ENCODE data around the gene CADM4. TPM values are rescaled to one million over a fixed set of nuclear protein-coding genes. Genes with fewer than 3 reads are reported as not detected.

Gene CADM4
- total and polyA plus RNA-seq, 7 experiments from 2014 or later, result 0.34 to 2.0 (median 0.51) TPM

DNA sequence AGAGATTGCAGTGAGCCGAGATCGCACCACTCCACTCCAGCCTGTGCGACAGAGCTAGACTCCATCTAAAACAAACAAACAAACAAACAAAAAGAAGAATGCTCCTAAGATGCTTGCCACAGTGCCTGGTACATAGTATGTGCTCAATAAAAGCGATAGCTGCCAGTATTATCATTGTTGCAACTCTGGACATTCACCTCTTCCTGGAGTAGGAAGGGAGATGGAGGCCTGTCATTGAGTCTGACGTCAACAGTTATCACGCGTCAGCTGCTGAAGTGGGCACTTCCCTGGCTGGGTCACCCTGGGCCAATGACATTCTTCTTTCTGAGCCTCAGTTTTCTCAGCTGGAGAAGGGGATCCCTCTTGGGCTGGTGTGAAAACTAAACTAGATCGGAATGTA lies 34.5 kb upstream of the CADM4 start:
- Mint-ChIP-seq H3K9me3 (no peaks in the 10 kb centered on the region), H3K36me3 (no peaks in the 10 kb centered on the region), H3K4me1 (peaks cover 11 to 23% (median 16%) of the 10 kb centered on the region in 7 donors), H3K4me3 (no peak overlapping the region), H3K27ac (no peak overlapping the region), H3K27me3 (peaks cover 0 to 8% (median 0%) of the 10 kb centered on the region in 5 donors)
- no peaks in the 10 kb centered on the region for H3K9me3 ChIP-seq (ENCODE audit: control insufficient read depth in 2 of 3, low read length in 3 of 3)
- no peaks in the 10 kb centered on the region for H3K36me3 ChIP-seq (ENCODE audit: control insufficient read depth in 2 of 3, insufficient read depth in 3 of 3, low read length in 3 of 3)
- POLR2A ChIA-PET, result interaction anchor here (0.6 kb wide), 1 partner anchor 16 kb away, joined by 3 read pairs; no protein-coding TSS in a partner anchor
- intact Hi-C loops (cut with micrococcal nuclease), result no loop called here
- no peak for DNase-seq
- H3K4me1 ChIP-seq (ENCODE audit: control insufficient read depth in 2 of 2, insufficient read depth in 2 of 2, low read length in 2 of 2), result no peaks in the 10 kb centered on the region
- no peaks in the 10 kb centered on the region for H3K27me3 ChIP-seq (ENCODE audit: control insufficient read depth in 2 of 2, insufficient read depth in 2 of 2, low read length in 2 of 2)
- no peak overlapping the region for H3K27ac ChIP-seq (ENCODE audit: low read depth, low read length)
- no peak overlapping the region for H3K4me3 ChIP-seq (ENCODE audit: low read length)
- CTCF ChIA-PET, result no interaction called here
- peak; percentile 74 for ATAC-seq

DNA sequence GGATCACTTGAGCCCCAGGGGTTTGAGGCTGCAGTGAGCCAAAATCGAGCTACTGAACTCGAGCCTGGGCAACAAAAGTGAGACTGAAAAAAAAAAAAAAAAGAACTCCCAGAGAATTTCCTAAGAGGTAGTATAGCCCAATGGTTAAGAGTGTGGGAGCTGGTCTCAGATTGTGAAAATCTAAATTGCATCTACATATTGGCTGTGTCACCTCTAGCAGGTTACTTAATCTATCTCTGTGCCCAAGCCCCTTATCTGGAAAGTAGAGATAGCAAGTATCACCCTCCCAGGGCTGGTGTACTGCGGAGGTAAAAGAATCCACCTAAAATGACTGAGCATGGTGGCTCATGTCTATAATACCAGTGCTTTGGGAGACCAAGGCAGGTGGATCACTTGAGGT lies 34.0 kb upstream of the CADM4 start:
- H3K4me1 Mint-ChIP-seq, result peaks cover 11 to 23% (median 16%) of the 10 kb centered on the region in 7 donors
- no peak overlapping the region for H3K4me3 Mint-ChIP-seq
- Histone ChIP-seq H3K36me3 (ENCODE audit: control insufficient read depth in 2 of 3, insufficient read depth in 3 of 3, low read length in 3 of 3) (no peaks in the 10 kb centered on the region), H3K4me3 (ENCODE audit: low read length) (no peak overlapping the region), H3K27me3 (ENCODE audit: control insufficient read depth in 2 of 2, insufficient read depth in 2 of 2, low read length in 2 of 2) (no peaks in the 10 kb centered on the region), H3K27ac (ENCODE audit: low read depth, low read length) (no peak overlapping the region), H3K4me1 (ENCODE audit: control insufficient read depth in 2 of 2, insufficient read depth in 2 of 2, low read length in 2 of 2) (no peaks in the 10 kb centered on the region), H3K9me3 (ENCODE audit: control insufficient read depth in 2 of 3, low read length in 3 of 3) (no peaks in the 10 kb centered on the region)
- ChIA-PET CTCF (interaction anchor here (0.6 kb wide), 1 partner anchor 193 kb away, joined by 4 read pairs; no protein-coding TSS in a partner anchor), POLR2A (interaction anchor here (0.6 kb wide), 1 partner anchor 17 kb away, joined by 3 read pairs; no protein-coding TSS in a partner anchor)
- DNase-seq, result no peak
- no peaks in the 10 kb centered on the region for H3K9me3 Mint-ChIP-seq
- no peak overlapping the region for H3K27ac Mint-ChIP-seq
- peaks cover 0 to 8% (median 0%) of the 10 kb centered on the region in 5 donors for H3K27me3 Mint-ChIP-seq
- intact Hi-C loops (cut with micrococcal nuclease), result no loop called here
- H3K36me3 Mint-ChIP-seq, result no peaks in the 10 kb centered on the region
- no peak for ATAC-seq

DNA sequence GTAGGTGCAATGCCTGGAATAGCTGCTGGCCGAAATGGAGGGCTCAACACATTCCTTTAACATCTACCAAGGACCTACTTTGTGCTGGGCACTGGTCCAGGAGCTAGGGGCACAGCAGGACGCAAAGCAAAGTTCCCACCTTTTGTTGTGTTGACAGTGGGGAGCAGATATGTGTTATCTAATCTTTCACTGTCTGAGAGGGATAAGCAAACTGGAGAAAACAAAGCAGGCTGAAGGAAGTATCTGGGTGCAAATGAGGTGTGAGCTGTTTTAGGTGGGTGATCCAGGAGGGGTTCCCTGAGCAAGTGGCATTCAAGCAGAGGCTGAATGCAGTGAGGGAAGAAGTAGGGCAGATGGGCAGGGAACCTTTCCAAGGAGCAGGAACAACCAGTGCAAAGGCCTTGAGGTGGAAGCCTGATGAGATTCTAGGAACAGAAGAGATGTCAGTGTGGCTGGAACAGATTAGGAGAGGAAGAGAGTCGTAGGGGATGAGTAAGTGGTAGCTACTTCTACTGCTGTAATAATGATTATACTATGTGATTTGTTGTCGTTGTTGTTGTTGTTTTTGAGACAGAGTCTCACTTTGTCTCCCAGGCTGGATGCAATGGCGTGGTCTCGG lies 32.5 kb upstream of the CADM4 start:
- peaks cover 0 to 8% (median 5%) of the 10 kb centered on the region in 5 donors for H3K36me3 Mint-ChIP-seq
- DNase-seq (no peak), ATAC-seq (no peak)
- Histone ChIP-seq H3K4me3 (ENCODE audit: low read length) (no peak overlapping the region), H3K27me3 (ENCODE audit: control insufficient read depth in 2 of 2, insufficient read depth in 2 of 2, low read length in 2 of 2) (no peaks in the 10 kb centered on the region), H3K36me3 (ENCODE audit: control insufficient read depth in 2 of 3, insufficient read depth in 3 of 3, low read length in 3 of 3) (no peaks in the 10 kb centered on the region), H3K27ac (ENCODE audit: low read depth, low read length) (no peak overlapping the region), H3K4me1 (ENCODE audit: control insufficient read depth in 2 of 2, insufficient read depth in 2 of 2, low read length in 2 of 2) (peaks cover 9% of the 10 kb centered on the region in 2 donors), H3K9me3 (ENCODE audit: control insufficient read depth in 2 of 3, low read length in 3 of 3) (no peaks in the 10 kb centered on the region)
- H3K27me3 Mint-ChIP-seq, result peaks cover 0 to 8% (median 0%) of the 10 kb centered on the region in 5 donors
- no peak overlapping the region for H3K4me3 Mint-ChIP-seq
- ChIA-PET CTCF (no interaction called here), POLR2A (no interaction called here)
- peak overlapping the region in 7 of 9 donors; percentile 1 to 60 (median 28) for H3K27ac Mint-ChIP-seq
- H3K4me1 Mint-ChIP-seq, result peaks cover 21 to 38% (median 28%) of the 10 kb centered on the region in 7 donors
- H3K9me3 Mint-ChIP-seq, result peaks cover 0 to 3% (median 0%) of the 10 kb centered on the region in 11 donors
- intact Hi-C loops (cut with micrococcal nuclease), result no loop called here

- H3K4me3 ChIP-seq (ENCODE audit: low read length), result peak overlapping the region; percentile 88
Observed at GRCh38 chr19:43668406-43669109, 28.9 kb upstream of the CADM4 start.

DNA sequence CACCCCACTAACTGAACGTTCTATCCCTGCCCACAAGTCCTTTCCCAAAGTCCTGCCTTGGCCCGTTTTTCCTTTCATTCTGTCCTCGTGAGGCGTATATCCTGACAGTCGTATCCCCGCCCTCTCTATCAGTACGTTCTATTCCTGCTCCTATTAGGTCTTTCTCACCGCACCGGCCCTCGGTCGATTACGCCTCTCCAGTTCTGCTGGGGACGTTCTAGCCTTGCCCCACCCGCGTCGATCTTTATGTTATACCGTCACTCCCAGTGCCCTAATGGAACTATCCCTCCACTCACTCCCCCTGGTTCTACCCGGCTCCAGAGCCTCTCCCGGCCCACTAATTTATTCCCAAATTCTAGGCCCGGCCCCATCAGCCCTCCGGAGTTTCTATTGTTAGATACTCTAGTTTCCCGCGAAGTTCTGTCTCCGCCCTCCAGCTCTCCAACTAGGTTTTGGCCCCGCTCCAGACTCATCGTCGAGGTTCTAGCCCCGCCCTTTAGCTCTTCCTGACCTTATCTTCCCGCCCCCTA lies 28.3 kb upstream of the CADM4 start:
- peaks cover 0 to 8% (median 0%) of the 10 kb centered on the region in 5 donors for H3K27me3 Mint-ChIP-seq
- peak overlapping the region; percentile 84 to 93 (median 90) for H3K4me3 Mint-ChIP-seq
- H3K4me1 Mint-ChIP-seq, result peaks cover 40 to 59% (median 50%) of the 10 kb centered on the region in 7 donors
- peaks cover 0 to 32% (median 5%) of the 10 kb centered on the region in 5 donors for H3K36me3 Mint-ChIP-seq
- no peaks in the 10 kb centered on the region for H3K9me3 ChIP-seq (ENCODE audit: control insufficient read depth in 2 of 3, low read length in 3 of 3)
- H3K36me3 ChIP-seq (ENCODE audit: control insufficient read depth in 2 of 3, insufficient read depth in 3 of 3, low read length in 3 of 3), result no peaks in the 10 kb centered on the region
- H3K27ac Mint-ChIP-seq, result peak overlapping the region; percentile 71 to 91 (median 86)
- peaks cover 0 to 3% (median 0%) of the 10 kb centered on the region in 11 donors for H3K9me3 Mint-ChIP-seq
- H3K27me3 ChIP-seq (ENCODE audit: control insufficient read depth in 2 of 2, insufficient read depth in 2 of 2, low read length in 2 of 2), result no peaks in the 10 kb centered on the region
- H3K4me1 ChIP-seq (ENCODE audit: control insufficient read depth in 2 of 2, insufficient read depth in 2 of 2, low read length in 2 of 2), result peaks cover 16 to 32% of the 10 kb centered on the region in 2 donors
- ATAC-seq, result no peak
- ChIA-PET CTCF (interaction anchor here (0.5 to 1.9 kb wide), 8 partner anchors 34 to 171 kb away, joined by 3 to 6 read pairs (median 4); no protein-coding TSS in a partner anchor), POLR2A (interaction anchor here (0.6 to 1.7 kb wide), 12 partner anchors 33 to 267 kb away, joined by 3 to 10 read pairs (median 3); partner anchors contain the start of genes IRGQ, SMG9, ZNF45 and ZNF575)
- H3K27ac ChIP-seq (ENCODE audit: low read depth, low read length), result no peak overlapping the region
- intact Hi-C loops (cut with micrococcal nuclease), result loop anchor here (1.0 to 5.0 kb wide), 16 partner anchors 28 to 1102 kb away; partner anchors contain the start of genes IRGQ (in 2 of the 2), PHLDB3 (in 2 of the 2), SMG9 (in 2 of the 2) and ZNF576 (in 2 of the 2)
- H3K4me3 ChIP-seq (ENCODE audit: low read length), result peak overlapping the region; percentile 88
- no peak for DNase-seq

More at GRCh38 chr19:43668406-43669109, 28.9 kb upstream of the CADM4 start:
- Mint-ChIP-seq H3K4me3 (peak overlapping the region; percentile 84 to 93 (median 90)), H3K4me1 (peaks cover 37 to 55% (median 45%) of the 10 kb centered on the region in 7 donors), H3K9me3 (peaks cover 0 to 3% (median 0%) of the 10 kb centered on the region in 11 donors), H3K36me3 (peaks cover 0 to 29% (median 5%) of the 10 kb centered on the region in 5 donors), H3K27me3 (peaks cover 0 to 8% (median 0%) of the 10 kb centered on the region in 5 donors), H3K27ac (peak overlapping the region; percentile 71 to 91 (median 86))
- no peaks in the 10 kb centered on the region for H3K27me3 ChIP-seq (ENCODE audit: control insufficient read depth in 2 of 2, insufficient read depth in 2 of 2, low read length in 2 of 2)
- H3K36me3 ChIP-seq (ENCODE audit: control insufficient read depth in 2 of 3, insufficient read depth in 3 of 3, low read length in 3 of 3), result no peaks in the 10 kb centered on the region
- peak overlapping the region; percentile 58 for H3K27ac ChIP-seq (ENCODE audit: low read depth, low read length)
- H3K4me1 ChIP-seq (ENCODE audit: control insufficient read depth in 2 of 2, insufficient read depth in 2 of 2, low read length in 2 of 2), result peaks cover 16 to 27% of the 10 kb centered on the region in 2 donors
- CTCF ChIA-PET, result interaction anchor here (0.5 to 1.9 kb wide), 8 partner anchors 35 to 170 kb away, joined by 3 to 6 read pairs (median 4); no protein-coding TSS in a partner anchor
- DNase-seq (peak; percentile 82 to 98 (median 95)), ATAC-seq (peak; percentile 90)
- no peaks in the 10 kb centered on the region for H3K9me3 ChIP-seq (ENCODE audit: control insufficient read depth in 2 of 3, low read length in 3 of 3)
- POLR2A ChIA-PET, result interaction anchor here (0.5 to 1.7 kb wide), 14 partner anchors 19 to 267 kb away, joined by 3 to 10 read pairs (median 3); partner anchors contain the start of genes IRGQ, SMG9, ZNF45 and ZNF575
- intact Hi-C loops (cut with micrococcal nuclease), result loop anchor here (1.0 to 5.0 kb wide), 16 partner anchors 28 to 1102 kb away; partner anchors contain the start of genes IRGQ (in 2 of the 2), PHLDB3 (in 2 of the 2), SMG9 (in 2 of the 2) and ZNF576 (in 2 of the 2)

All from naive thymus-derived CD4-positive, alpha-beta T cell (primary cell).